Cardiac muscle cell (in vitro differentiated cells and primary cell): ENCODE results near the gene HIVEP3. TPM values are rescaled to one million over a fixed set of nuclear protein-coding genes. Genes with fewer than 3 reads are reported as not detected.

Source experiments
- DNase-seq, 2 donors: peaks; one replicate each; pipeline versions ENCODE4 v3.0.0 to v3.0.0-alpha.2; 2010 to 2017; ENCODE audit warnings: low read depth in 1 of 2, low spot score in 1 of 2
- H3K27ac ChIP-seq: fragments of 200-600 bp; sonication (generic); 2 replicates; pipeline ENCODE4 v1.5.1; 2016
- H3K27me3 ChIP-seq: fragments of 200-600 bp; sonication (generic); 2 replicates; pipeline ENCODE4 v1.6.0; 2016; ENCODE audit warnings: control low read depth
- H3K36me3 ChIP-seq: fragments of 200-600 bp; sonication (generic); 2 replicates; pipeline ENCODE4 v1.5.1; 2016; ENCODE audit warnings: control low read depth
- H3K4me1 ChIP-seq: fragments of 200-600 bp; sonication (generic); 2 replicates; pipeline ENCODE4 v1.8.1; 2017; ENCODE audit warnings: low read depth, mild to moderate bottlenecking, mixed run types
- H3K4me3 ChIP-seq: fragments of 200-600 bp; sonication (generic); 2 replicates; pipeline ENCODE4 v1.5.1; 2016; ENCODE audit warnings: mild to moderate bottlenecking
- H3K9me3 ChIP-seq: fragments of 200-600 bp; sonication (generic); 2 replicates; pipeline ENCODE4 v1.5.1; 2017; ENCODE audit warnings: low read depth, mild to moderate bottlenecking, control low read depth
- CTCF ChIP-seq: IDR thresholded peaks from 2 replicates; pipeline ENCODE4 v1.5.1; 2012; ENCODE audit warnings: low read depth, mild to moderate bottlenecking, low read length
- polyA plus RNA-seq: library from polyadenylated mRNA; unstranded; fragments of >200 nt; fragmentation: Nextera tagmentation; extraction: Ambion mirVana; gene quantifications from 2 replicates; pipeline ENCODE4 v1.2.1, GENCODE V29; 2016
- total RNA-seq: library from RNA; depleted of rRNA; stranded (reverse); fragments of >200 nt; gene quantifications from 2 replicates; pipeline ENCODE4 v1.2.3, GENCODE V29; 2016

The HIVEP3 gene
- total and polyA plus RNA-seq, 2 experiments from 2014 or later: 0.42 to 0.62 TPM

- H3K36me3 ChIP-seq: no peaks in the 10 kb centered on the region
- TF ChIP-seq CTCF: no peak
- H3K27ac ChIP-seq: no peak overlapping the region
- peak in 1 of 2 donors; percentile 82 for DNase-seq
- no peak overlapping the region for H3K4me3 ChIP-seq
- H3K4me1 ChIP-seq: no peaks in the 10 kb centered on the region
- H3K9me3 ChIP-seq: no peaks in the 10 kb centered on the region
- H3K27me3 ChIP-seq: no peaks in the 10 kb centered on the region
Measured at GRCh38 chr1:41629571-41629970, 289.2 kb downstream of the HIVEP3 start.

GRCh38 chr1:41629141-41629540 lies 289.6 kb downstream of the HIVEP3 start:
- no peak for TF ChIP-seq CTCF
- no peaks in the 10 kb centered on the region for H3K9me3 ChIP-seq
- no peaks in the 10 kb centered on the region for H3K36me3 ChIP-seq
- no peak overlapping the region for H3K4me3 ChIP-seq
- H3K27me3 ChIP-seq: no peaks in the 10 kb centered on the region
- H3K27ac ChIP-seq: no peak overlapping the region
- H3K4me1 ChIP-seq: no peaks in the 10 kb centered on the region
- no peak for DNase-seq

- no peaks in the 10 kb centered on the region for H3K9me3 ChIP-seq
- no peaks in the 10 kb centered on the region for H3K27me3 ChIP-seq
- DNase-seq: no peak
- no peak overlapping the region for H3K4me3 ChIP-seq
- H3K36me3 ChIP-seq: no peaks in the 10 kb centered on the region
- H3K4me1 ChIP-seq: no peaks in the 10 kb centered on the region
- no peak overlapping the region for H3K27ac ChIP-seq
- TF ChIP-seq CTCF: no peak
Measured at GRCh38 chr1:41627491-41628280, 291.0 kb downstream of the HIVEP3 start.

GRCh38 chr1:41626616-41627375 lies 291.9 kb downstream of the HIVEP3 start:
- no peaks in the 10 kb centered on the region for H3K27me3 ChIP-seq
- TF ChIP-seq CTCF: no peak
- H3K4me3 ChIP-seq: no peak overlapping the region
- H3K4me1 ChIP-seq: no peaks in the 10 kb centered on the region
- H3K9me3 ChIP-seq: no peaks in the 10 kb centered on the region
- H3K36me3 ChIP-seq: no peaks in the 10 kb centered on the region
- DNase-seq: no peak
- no peak overlapping the region for H3K27ac ChIP-seq

GRCh38 chr1:41626146-41626545 lies 292.6 kb downstream of the HIVEP3 start:
- Histone ChIP-seq H3K36me3 (no peaks in the 10 kb centered on the region), H3K4me3 (no peak overlapping the region), H3K27me3 (no peaks in the 10 kb centered on the region), H3K9me3 (no peaks in the 10 kb centered on the region), H3K27ac (no peak overlapping the region), H3K4me1 (no peaks in the 10 kb centered on the region)
- no peak for TF ChIP-seq CTCF
- peak; percentile 38 to 66 for DNase-seq
